ENCODE measurements around the gene PAX8. TPM values are rescaled to one million over a fixed set of nuclear protein-coding genes. Genes with fewer than 3 reads are reported as not detected.

Gene PAX8
- total RNA-seq, 1 donor from 2014 or later = 0.44 TPM

DNA sequence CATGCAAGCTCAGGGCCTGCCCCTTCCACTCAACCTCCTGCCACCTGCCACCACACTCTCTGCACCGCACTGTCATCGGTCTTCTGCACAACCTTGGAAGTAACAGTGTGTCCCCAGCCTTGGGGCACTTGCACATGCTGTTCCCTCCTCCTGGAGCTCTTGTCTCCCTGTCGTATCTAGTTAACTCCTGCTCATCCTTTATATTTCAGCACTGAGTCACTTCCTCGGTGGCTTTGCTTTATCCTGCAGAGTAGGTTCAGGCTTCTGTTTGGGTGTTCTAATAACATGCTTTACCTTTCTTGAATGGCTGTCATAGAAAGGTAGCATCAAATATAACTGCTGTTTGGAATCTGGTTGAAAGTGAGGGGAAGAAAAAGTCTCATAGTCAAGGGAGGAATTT is 25.3 kb downstream of the PAX8 start:
- TF ChIP-seq, protein P1, sequence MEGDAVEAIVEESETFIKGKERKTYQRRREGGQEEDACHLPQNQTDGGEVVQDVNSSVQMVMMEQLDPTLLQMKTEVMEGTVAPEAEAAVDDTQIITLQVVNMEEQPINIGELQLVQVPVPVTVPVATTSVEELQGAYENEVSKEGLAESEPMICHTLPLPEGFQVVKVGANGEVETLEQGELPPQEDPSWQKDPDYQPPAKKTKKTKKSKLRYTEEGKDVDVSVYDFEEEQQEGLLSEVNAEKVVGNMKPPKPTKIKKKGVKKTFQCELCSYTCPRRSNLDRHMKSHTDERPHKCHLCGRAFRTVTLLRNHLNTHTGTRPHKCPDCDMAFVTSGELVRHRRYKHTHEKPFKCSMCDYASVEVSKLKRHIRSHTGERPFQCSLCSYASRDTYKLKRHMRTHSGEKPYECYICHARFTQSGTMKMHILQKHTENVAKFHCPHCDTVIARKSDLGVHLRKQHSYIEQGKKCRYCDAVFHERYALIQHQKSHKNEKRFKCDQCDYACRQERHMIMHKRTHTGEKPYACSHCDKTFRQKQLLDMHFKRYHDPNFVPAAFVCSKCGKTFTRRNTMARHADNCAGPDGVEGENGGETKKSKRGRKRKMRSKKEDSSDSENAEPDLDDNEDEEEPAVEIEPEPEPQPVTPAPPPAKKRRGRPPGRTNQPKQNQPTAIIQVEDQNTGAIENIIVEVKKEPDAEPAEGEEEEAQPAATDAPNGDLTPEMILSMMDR (IDR thresholded peaks at IDR 0.05; ENCODE audit: borderline replicate concordance) = no peak
- intact Hi-C loops (cut with micrococcal nuclease) = loop anchor here (10.0 kb wide), 1 partner anchor 49 kb away; no protein-coding TSS in a partner anchor
- no peak overlapping the region for H3K27ac ChIP-seq (replicated peaks)
- H3K4me3 ChIP-seq = no peak overlapping the region
- H3K4me1 ChIP-seq = peaks cover 42% of the 10 kb centered on the region
- no peaks in the 10 kb centered on the region for H3K36me3 ChIP-seq
- no peaks in the 10 kb centered on the region for H3K9me3 ChIP-seq (replicated peaks)
- DNase-seq = no peak
- no peaks in the 10 kb centered on the region for H3K27me3 ChIP-seq (ENCODE audit: low read depth)

DNA sequence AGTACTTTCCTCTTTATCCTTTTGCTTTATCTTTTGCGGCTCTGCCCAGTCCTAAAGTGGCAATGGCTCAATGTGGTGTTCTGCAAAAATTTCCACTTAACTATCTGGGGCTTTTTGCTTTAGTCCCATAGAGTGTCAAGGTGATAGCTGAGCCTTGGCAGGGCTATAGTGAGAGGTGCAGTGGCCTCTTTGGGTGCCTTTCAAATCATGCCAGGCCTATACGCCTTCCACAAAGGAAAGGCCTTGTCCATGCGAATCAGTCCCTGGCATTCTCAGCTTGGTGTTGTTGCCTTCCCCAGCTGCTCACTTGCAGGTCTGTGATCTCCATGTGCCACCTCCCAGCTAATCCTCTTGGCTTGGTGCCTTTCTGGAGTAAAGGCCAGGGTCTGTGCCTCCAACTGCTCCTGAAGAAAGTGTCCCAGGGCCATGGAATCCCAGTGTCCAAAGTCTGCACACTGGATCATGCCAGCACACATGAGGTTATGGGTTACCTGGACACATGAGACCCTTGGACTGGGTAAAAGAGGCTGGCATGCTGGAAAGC is 26.6 kb downstream of the PAX8 start:
- TF ChIP-seq, protein P1 (IDR thresholded peaks at IDR 0.05; ENCODE audit: borderline replicate concordance) = no peak
- DNase-seq = no peak
- Histone ChIP-seq H3K27ac (replicated peaks) (no peak overlapping the region), H3K27me3 (ENCODE audit: low read depth) (no peaks in the 10 kb centered on the region), H3K9me3 (replicated peaks) (no peaks in the 10 kb centered on the region), H3K4me3 (no peak overlapping the region), H3K36me3 (no peaks in the 10 kb centered on the region), H3K4me1 (peaks cover 29% of the 10 kb centered on the region)
- intact Hi-C loops (cut with micrococcal nuclease) = loop anchor here (10.0 kb wide), 1 partner anchor 47 kb away; no protein-coding TSS in a partner anchor

DNA sequence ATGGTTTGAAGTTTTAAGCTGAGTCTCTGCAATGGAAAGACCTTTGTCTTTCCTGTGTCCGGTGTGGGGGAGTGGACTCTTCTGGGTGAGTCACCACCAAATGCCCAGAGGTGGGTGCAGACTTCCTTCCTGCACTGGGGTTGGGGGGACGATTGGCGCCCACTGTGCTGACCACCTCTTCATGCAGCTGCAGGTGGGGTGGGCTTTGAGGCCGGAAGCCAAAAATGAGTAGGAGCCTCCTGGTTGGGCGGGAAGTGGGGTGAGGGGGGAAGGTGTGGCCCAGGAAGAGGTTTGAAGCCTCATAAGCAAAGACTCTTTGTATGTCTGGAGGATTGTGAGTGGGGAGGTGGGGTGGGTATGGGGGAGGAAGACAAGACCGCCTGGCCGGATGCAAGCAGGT is 27.6 kb downstream of the PAX8 start:
- no peaks in the 10 kb centered on the region for H3K9me3 ChIP-seq (replicated peaks)
- TF ChIP-seq, protein P1 (IDR thresholded peaks at IDR 0.05; ENCODE audit: borderline replicate concordance) = no peak
- peaks cover 24% of the 10 kb centered on the region for H3K4me1 ChIP-seq
- no peak for DNase-seq
- no peak overlapping the region for H3K27ac ChIP-seq (replicated peaks)
- H3K36me3 ChIP-seq = no peaks in the 10 kb centered on the region
- no peaks in the 10 kb centered on the region for H3K27me3 ChIP-seq (ENCODE audit: low read depth)
- H3K4me3 ChIP-seq = no peak overlapping the region
- intact Hi-C loops (cut with micrococcal nuclease) = loop anchor here (10.0 kb wide), 1 partner anchor 46 kb away; no protein-coding TSS in a partner anchor

DNA sequence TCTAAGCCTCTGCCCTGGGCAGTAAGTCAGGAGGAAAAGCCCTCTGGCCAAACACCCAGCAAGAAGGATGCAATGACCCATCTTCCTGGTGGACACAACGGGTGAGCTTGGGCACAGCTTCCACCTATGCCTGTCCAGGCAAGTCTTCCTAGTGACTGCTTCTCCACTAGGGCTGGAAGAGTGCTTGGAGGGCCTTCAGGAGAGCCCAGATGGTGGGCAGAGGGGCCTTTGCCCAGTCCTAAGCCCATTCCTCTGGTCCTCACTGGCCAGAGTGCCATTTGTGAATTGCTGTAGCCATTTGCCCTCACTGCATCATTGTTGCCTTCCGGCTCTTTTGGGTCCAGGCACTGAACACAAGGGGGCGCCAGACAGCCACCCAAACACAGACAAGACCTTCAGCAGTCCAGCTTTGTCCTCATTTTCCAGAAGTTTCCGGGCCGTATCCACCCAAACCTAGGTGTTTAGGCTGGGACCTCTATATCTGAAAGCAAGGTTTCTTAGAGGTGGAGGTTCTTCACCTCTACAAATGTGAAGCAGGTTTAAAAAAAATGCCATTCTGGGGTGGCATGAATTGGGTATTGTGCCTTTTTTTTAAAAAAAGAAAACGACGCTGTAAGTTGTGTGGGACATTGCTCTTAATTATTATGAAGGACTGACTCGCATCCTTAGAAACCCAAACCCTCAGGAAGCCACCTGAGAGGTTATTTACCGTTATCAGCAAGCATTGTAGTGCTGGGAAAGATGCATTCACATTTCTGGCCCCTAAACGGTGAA is 29.5 kb downstream of the PAX8 start:
- no peak overlapping the region for H3K4me3 ChIP-seq

DNA sequence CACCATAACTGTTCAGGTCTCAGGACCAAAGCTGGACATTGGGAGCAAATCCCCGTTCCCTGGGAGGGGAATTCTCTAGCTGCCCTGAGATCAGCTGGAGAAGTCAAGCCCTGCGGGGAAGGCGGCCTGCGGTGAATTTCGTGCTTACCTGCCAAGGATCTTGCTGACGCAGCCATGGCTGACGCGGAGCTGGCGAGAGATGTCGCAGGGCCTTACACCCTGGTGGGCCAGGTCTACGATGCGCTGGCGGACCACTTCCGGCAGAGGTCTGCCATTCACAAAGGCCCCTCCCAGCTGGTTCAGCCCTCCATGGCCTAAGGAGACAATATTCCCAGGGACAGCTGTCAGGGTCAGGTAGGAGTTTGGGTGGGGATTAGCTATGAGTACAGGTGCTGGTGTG is 32.1 kb downstream of the PAX8 start:
- no peak overlapping the region for H3K4me3 ChIP-seq
- no peak for DNase-seq
- H3K27me3 ChIP-seq (ENCODE audit: low read depth) = no peaks in the 10 kb centered on the region
- H3K4me1 ChIP-seq = peaks cover 18% of the 10 kb centered on the region
- H3K27ac ChIP-seq (replicated peaks) = no peak overlapping the region
- H3K36me3 ChIP-seq = no peaks in the 10 kb centered on the region
- intact Hi-C loops (cut with micrococcal nuclease) = loop anchor here (5.0 kb wide), 1 partner anchor 126 kb away; no protein-coding TSS in a partner anchor
- TF ChIP-seq, protein P1 (IDR thresholded peaks at IDR 0.05; ENCODE audit: borderline replicate concordance) = no peak
- H3K9me3 ChIP-seq (replicated peaks) = no peaks in the 10 kb centered on the region

More for the DNA sequence above, 29.5 kb downstream of the PAX8 start:
- Histone ChIP-seq H3K36me3 (no peaks in the 10 kb centered on the region), H3K27ac (replicated peaks) (no peak overlapping the region), H3K4me1 (peaks cover 23% of the 10 kb centered on the region), H3K27me3 (ENCODE audit: low read depth) (no peaks in the 10 kb centered on the region), H3K9me3 (replicated peaks) (no peaks in the 10 kb centered on the region)
- TF ChIP-seq, protein P1 (IDR thresholded peaks at IDR 0.05; ENCODE audit: borderline replicate concordance) = peak; percentile 92
- intact Hi-C loops (cut with micrococcal nuclease) = loop anchor here (5.0 kb wide), 1 partner anchor 123 kb away; no protein-coding TSS in a partner anchor
- peak; percentile 77 for DNase-seq
